GM18517 (cell line): ENCODE results near the gene TADA3.

Experiments used
- ATAC-seq: cut with Tn5 transposase; IDR thresholded peaks from one replicate; pipeline ENCODE4 v1.9.1; 2021; ENCODE audit warnings: mild to moderate bottlenecking, moderate library complexity; ENCODE audit not compliant: unreplicated experiment

Gene TADA3, protein sequence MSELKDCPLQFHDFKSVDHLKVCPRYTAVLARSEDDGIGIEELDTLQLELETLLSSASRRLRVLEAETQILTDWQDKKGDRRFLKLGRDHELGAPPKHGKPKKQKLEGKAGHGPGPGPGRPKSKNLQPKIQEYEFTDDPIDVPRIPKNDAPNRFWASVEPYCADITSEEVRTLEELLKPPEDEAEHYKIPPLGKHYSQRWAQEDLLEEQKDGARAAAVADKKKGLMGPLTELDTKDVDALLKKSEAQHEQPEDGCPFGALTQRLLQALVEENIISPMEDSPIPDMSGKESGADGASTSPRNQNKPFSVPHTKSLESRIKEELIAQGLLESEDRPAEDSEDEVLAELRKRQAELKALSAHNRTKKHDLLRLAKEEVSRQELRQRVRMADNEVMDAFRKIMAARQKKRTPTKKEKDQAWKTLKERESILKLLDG

DNA sequence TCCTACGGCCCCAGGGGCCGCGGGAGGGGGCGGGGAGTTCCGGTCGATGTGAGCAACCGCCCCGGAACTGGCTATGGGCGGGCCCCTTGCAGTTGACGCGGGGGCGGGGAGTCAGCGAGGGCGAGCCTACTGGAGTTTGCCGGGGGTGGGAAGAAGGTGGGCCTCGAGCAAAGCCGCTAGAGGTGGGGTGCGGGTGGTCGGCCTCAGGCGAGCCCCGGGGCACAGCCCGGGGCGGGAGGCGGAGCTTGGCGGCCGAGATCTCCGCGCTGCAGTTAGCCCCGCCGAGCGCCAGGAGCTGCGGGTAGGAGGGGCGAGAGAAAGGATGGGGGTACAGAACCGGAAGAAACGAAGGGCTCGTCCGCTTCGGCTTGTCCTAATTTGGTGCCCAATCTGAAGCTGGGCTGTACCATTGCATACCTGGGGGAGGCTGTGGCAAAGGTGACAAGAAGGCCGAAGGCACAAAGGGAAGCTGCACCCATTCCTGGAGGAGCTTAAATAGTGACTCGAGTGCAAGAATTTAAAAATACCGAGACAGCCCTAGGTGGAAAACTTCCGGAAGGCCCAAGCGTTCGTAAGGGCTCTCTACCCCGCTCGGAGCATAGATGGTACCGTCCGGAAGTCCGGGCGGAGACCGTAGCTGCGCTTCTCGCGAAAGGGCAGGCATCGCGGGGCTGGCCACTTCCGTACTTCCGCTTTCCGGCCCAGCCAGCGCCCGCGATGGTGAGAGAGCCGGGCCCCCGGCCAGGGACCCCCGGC lies at the start of gene TADA3, which contains the start of gene ARPC4:
TSS of gene TADA3 (minus strand) at position 69 of the 756 bp plus-strand sequence. CDS start 1,007 bp downstream, outside the sequence.
TSS of gene ARPC4 (plus strand) at position 678 of the 756 bp plus-strand sequence. CDS start at position 718, 40 bp downstream.
- ATAC-seq: peak; percentile 83

DNA sequence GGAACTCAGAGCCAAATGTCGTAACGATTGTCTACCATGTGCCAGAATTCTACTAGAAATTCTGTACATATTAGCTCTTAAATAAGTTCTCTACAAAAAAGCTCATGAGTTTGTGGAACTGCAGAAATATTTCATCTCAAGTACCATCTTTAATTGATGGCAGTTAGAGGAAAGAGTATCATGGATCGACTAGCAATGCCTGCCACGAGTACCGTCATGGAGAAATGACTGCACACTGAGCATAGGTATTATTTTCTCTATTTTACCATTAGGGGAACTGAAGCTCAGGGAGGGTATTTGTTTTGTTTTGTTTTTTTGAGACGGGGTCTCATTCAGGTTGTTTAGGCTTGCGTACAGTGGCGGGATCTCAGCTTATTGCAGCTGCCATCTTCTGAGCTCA lies 48.7 kb upstream of the TADA3 start:
- no peak for ATAC-seq

DNA sequence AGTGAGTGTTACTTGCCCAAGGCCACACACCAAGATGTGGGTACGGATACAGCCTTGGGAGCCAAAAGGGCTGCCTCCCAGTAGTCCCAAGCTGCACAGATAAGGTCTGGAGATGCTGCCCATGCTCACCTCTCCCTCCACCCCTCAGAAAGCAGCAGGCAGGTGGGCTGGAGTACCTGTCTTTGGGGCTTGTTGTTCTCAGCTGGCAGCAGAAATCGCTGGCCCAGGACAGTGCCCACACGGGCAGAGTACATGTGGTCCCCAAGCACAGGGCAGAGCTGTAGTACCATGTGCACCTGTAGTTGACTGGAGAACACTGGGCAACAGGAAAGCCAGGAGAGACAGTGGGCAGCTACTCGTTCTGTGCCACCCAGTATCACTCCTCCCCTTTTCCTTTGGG lies 46.6 kb upstream of the TADA3 start:
- ATAC-seq: no peak

DNA sequence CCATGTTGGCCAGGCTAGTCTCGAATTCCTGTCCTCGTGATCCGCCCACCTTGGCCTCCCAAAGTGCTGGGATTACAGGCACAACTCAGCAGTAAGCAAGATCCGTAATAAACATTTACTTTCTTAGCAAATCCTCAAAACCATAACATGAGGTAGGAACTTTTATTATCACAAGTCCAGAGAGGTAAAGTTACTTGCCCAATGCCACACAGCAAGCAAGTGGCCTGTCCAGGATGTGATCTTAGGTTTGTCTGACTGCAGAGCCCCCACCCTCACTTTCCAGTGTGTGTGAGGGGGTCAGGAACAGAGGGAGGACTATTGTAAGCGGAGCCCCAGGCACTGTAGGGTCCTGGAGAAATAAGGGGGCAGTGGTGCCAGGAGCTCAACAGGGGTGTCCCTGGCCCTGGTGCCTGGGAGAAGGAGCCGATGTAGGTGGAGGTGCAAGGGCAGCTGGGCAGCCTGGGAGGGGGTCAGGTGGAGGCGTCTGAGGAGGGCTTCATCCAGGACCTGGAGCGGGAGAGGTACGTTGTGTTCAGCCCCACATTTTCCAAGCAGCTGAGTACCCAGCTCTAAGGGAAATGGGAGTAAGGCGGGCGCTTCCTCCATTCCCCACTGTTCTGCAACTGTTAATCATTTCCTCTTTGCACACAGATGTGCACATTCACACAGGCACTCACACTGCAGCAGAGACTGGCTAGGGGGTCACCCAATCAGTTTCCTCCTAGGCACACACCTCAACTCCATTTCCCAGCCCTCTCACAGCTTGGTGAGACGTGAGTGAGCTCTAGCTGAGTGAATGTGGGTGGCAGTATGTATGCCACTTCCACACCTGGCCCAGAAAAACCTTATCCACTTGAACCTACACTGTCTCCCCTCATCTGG lies 45.7 kb upstream of the TADA3 start:
- no peak for ATAC-seq

DNA sequence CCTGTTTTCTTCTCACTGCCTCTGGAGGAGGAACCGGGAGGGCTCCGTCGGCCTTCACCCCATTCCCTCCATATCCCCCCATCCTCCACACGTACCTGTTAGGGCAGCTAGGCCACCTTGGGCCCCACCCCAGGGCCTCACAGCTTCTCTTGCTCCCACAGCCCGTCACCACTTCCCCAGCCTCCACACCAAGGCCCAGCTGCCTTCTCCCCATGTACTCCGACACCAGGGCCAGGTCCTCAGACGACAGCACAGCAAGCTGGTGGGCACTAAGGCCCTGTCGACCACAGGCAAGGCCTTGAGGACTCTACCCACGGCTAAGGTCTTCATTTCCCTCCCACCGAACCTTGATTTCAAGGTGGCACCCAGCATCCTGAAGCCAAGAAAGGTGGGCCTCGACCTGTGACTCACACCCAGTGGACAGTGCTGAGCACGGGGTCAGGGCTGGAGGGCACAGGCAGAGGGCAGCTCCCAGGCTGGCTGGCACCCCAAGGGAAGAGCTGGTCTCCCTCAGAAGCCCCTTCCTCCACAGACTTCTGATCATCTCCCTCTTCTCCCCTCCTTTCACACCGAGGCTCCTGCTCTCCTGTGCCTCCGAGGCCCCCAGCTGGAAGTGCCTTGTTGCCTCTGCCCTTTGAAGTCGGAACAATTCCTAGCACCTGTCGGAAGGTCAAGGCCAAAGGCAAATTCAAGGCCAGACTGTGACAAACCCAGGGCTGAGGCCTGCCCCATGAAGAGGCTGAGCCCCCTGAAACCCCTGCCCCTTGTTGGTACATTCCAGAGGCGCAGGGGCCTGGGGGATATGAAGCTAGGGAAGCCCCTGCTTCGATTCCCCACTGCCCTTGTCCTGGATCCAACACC lies 42.5 kb upstream of the TADA3 start:
- no peak for ATAC-seq

DNA sequence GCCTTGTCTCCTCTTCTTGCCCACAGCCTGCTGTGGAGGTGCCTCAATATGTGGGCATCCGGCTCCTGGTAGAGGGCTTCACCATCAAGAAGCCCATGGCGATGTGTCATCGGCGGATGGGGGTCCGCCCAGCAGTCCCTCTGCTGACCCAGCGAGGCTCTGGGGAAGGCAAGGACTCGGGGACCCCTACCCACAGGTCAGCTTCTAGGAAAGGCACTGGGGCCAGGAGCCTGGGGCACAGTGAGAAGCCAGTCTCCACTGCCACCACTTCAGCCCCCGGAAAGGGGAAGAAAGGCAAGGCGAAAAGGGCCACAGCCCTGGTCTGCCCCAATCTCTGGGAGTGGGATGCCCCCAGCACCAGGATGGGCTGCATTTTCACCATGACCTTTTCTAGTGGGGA lies 40.8 kb upstream of the TADA3 start:
- no peak for ATAC-seq

DNA sequence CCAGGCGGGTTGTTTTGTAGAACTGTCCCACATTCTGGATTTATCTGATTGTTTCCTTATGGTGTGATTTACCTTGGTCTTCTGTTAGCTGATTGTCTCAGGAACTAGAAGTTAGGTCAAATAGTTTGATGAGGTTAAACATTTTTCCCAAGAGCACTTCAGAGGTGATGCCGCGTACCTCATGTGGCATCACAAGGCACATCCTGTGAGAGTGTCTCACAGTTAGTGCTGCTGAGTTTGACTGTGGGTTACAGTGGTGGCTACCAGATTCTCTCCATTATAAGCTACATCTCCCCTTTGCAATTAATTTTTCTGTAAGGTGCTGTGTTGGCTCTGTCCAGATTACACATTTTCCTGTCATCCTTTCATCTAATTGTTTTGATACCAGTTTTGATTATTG lies 39.0 kb upstream of the TADA3 start:
- no peak for ATAC-seq

DNA sequence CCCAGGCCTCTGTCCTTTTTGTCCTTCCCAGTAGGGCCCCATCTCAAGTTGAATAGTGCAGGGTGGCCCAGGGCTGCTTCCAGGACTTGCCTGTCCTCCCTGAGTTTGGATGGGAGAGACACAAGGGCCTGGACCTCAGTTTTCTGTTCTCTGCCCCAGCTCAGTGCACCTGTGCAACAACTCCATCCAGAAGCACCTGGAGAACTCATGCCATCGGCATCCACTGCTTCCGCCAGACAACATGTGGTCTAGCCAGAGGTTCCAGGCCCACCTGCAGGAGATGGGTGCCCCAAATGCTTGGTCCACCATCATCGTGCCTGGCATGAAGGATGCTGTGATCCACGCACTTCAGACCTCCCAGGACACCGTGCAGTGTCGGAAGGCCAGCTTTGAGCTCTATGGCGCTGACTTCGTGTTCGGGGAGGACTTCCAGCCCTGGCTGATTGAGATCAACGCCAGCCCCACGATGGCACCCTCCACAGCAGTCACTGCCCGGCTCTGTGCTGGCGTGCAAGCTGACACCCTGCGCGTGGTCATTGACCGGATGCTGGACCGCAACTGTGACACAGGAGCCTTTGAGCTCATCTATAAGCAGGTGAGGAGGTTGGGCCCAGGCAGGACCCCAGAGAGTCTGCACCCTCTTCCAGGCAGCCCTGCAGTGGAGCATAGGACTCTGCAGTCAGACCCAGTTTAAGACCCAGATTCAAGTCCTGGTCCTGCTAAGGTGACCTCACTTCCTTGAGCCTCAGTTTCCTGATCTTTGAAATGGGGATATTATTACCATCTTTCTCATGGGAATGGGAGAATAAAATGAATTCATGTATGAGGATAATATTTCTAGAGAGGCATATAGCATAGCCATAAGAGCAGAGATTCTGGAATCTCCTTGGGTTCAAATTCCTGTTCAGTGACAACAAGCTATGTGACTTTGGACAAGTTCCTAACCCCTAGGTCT lies 36.8 kb upstream of the TADA3 start:
- no peak for ATAC-seq

DNA sequence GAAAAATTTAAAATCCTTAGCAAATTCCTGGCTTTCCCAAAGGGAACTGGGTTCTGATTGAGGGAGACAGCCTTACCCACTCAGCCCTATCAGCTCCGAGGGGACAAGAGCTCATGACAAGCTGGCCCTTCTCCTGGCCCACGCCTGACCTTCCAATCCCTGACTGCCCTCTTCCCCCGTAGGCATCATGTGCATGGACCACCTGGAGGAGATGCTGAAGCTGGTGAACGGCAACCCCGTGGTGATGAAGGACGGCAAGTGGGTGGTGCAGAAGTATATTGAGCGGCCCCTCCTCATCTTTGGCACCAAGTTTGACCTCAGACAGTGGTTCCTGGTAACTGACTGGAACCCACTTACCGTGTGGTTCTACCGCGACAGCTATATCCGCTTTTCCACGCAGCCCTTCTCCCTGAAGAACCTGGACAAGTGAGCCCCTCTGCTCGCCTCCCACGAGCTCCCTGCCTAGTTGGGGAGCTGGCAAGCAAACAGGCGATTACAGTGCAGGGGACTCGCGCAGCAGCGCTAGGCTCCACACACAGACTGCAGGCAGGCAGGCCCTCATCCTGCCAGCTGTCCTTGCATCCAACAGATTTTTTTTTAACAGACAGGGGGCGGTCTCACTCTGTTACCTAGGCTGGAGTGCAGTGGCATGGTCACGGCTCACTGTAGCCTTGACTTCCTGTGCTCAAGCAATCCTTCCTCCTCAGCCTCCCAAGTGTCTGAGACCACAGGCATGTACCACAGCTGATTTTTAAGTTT lies 34.7 kb upstream of the TADA3 start:
- no peak for ATAC-seq

DNA sequence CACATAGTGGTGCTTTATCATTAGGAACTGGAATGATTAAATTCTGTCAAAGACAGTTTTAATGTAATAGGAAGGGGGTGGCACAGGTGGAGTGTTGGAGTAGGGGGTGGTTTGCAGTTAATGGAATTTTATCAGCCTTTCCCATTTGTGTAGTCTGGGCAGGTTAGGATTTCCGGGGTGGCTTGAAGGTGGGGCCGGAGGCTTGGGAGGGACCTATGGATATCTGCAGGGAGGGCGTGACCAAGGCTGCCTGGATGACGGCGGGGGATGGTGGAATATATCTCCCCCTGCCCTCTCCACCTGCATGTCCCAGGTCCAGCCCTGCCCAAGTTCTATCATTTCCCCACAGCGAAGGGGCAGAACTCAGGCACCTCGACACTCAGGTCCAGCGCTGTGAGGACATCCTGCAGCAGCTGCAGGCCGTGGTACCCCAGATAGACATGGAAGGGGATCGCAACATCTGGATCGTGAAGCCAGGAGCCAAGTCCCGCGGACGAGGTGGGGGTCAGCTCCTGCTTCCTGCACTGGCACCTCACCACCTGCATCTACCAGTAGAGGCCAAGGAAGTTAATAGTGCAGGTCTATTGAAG lies 33.3 kb upstream of the TADA3 start:
- no peak for ATAC-seq

DNA sequence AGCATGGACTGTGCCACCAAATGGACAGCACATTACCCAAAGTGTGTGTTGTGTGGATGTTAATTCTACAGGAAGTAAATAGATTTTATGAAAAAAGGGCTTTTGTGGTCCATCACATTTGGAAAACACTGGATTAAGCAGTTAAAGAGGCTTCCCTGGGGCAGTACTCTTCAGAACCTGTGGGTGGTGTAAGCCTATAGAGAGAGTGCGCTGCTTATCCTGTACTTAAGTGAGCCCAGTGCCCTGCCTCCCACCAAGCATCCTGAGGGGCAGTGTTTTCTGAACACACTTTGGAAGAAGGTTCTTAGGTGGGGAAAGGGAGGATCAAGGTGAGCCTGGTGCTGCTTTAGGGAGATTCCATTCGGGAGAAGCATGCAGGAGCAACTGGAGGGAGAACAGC lies 28.7 kb upstream of the TADA3 start:
- no peak for ATAC-seq

DNA sequence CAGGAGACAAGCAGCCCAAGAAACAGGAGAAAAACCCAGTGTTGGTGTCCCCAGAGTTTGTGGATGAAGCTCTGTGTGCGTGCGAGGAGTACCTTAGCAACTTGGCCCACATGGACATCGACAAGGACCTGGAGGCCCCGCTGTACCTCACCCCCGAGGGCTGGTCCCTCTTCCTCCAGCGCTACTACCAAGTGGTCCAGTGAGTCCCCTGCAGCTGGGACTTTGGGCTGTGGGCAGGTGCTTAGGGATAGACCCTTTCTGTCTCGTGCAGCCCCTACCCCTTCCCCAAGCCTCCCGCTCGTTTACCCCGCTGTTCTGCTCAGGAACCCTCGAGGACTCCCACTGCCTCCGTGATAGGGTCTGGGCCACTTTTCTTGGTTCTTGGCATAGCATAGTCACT lies 28.3 kb upstream of the TADA3 start:
- no peak for ATAC-seq

DNA sequence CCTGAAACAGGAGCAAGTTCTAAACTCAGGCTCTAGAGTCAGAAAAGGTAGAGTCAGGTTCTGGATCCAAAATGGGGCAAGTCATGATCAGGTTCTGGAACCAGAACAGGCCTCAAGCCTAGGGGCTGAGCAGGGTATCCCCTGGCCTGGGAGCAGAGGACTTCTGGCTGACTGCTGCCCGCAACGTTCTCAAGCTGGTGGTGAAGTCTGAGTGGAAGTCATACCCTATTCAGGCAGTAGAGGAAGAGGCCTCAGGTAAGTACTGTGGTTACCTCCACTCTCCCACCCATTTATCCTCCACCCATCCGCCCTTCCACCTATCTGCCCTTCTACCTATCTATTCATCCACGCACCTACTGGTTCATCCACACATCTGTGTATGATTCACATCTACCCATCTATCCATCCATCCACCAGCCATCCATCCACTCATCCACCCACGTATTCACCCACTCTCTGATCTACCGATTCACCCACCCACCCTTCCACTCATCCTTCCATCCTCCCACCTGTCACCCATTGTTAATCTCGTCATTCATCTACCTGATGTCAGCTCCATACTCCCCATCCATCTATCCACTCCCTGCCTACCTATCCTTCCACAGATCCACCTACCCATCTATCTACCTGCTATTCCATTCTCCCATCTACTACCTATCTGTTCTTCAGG lies 26.5 kb upstream of the TADA3 start:
- no peak for ATAC-seq

DNA sequence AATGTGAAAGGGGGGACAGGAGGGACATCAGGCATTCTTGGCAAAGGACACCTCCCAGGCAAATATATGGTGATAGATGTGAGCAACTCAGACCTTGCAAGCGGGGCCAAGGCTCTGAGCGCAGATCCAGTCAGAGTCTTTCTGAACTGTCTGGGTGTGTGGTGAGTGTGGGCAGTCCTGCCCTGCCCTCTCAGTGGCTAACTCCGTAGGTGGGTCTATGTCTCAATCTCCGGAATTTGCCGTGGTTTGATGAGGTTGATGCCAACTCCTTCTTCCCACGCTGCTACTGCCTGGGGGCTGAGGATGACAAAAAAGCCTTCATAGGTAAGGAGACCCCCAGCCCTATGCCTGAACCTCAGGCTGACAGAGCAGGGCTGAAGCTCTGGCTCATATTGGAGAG lies 25.2 kb upstream of the TADA3 start:
- no peak for ATAC-seq

DNA sequence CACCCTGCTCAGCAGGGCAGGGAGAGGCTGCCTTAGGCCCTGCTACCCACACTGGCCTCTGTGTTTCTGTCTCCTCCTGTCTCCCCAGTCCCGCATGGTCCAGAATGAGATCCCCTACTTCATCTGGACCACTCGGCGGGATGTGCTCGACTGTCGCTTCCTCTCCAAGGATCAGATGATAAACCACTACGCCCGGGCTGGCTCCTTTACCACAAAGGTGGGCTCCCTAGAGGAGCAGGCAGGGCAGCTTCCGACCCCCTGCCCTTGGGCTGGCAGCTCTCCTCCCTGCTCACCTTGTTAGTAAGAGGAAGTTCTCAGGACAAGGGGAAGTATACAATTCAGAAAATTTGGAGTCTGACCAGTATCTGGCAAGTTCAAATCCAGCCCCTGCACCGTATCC lies 23.7 kb upstream of the TADA3 start:
- ATAC-seq: no peak

DNA sequence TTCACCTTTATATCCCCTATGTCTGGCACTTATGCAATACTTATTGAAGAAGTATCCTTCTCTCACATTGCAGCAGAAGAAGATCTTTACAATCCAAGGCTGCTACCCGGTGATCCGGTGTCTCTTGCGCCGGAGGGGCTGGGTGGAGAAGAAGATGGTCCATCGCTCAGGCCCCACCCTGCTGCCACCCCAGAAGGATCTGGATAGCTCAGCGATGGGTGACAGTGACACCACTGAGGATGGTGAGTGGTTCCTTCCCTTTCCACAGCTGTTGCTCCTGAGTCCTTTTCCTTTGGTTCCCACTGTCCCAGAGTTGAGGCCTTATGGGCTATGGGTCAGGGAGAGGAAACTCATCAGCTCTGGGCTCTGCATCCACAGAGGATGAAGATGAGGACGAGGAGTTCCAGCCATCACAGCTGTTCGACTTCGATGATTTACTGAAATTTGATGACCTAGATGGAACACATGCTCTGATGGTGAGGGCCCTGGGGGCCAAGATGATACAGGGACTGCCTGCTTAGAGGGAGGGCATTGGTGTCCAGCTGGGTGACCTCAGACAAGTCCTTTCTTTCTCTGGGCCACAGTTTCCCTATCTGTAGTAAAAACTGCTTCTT lies 20.7 kb upstream of the TADA3 start:
- ATAC-seq: no peak

DNA sequence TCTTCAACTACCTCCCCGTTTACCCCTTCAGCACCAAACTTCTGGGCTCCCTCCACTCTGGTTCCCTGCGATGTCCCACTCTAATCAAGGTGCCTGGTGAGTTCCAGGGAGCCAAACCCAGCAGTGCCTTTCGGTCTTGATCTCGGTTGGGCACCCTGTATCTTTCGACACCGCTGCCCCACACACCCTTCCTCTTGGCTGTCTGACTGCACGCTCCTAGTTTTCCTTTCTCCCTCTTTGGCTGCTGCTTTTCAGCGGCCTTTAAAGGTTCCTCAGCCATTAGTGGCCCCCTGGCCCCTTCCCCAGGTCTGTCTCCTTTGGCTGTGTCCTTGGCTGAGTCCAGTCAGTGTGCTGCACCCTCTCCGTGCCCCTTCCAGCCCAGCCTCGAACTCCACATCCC lies 18.6 kb upstream of the TADA3 start:
- no peak for ATAC-seq
